Vagina (tissue), 2 donors: ENCODE measurements around the gene GPATCH2L.

Source experiments
- CTCF ChIP-seq, 3 experiments: fragments of 450-650 bp in 2 of 3; fragments of 200-600 bp in 1 of 3; sonication (generic) in 1 of 3; IDR thresholded peaks; one replicate each; pipeline ENCODE4 v1.5.1; 2017 to 2019; ENCODE audit warnings: antibody characterized with exemption in 3 of 3, mild to moderate bottlenecking in 2 of 3, moderate library complexity in 2 of 3
- POLR2A ChIP-seq, 2 donors: fragments of 450-650 bp; IDR thresholded peaks; one replicate each; pipeline ENCODE4 v1.6.1; 2017; ENCODE audit warnings: antibody characterized with exemption in 2 of 2, mild to moderate bottlenecking in 2 of 2, moderate library complexity in 2 of 2

- TF ChIP-seq CTCF (IDR thresholded peaks at IDR 0.05): no peak
- no peak for TF ChIP-seq POLR2A (IDR thresholded peaks at IDR 0.05)
These were observed 46.8 kb upstream of the GPATCH2L start for GRCh38 chr14:76104802-76105355.
